ENCODE measurements around the gene TSC22D2.

Gene TSC22D2

GRCh38 chr3:150371741-150372254 is 36.3 kb upstream of the TSC22D2 start:
- no peaks in the 10 kb centered on the region for H4K20me1 ChIP-seq (ENCODE audit: low read depth, low read length)
- H3K79me2 ChIP-seq (ENCODE audit: insufficient read depth, low read length) = no peaks in the 10 kb centered on the region
- H3K4me3 ChIP-seq (ENCODE audit: insufficient read depth, low read length, poor library complexity, severe bottlenecking) = no peak overlapping the region
- no peaks in the 10 kb centered on the region for H3K36me3 ChIP-seq (ENCODE audit: low read length)
- H3K9ac ChIP-seq (ENCODE audit: low read length) = no peak overlapping the region
- H3K27ac ChIP-seq (ENCODE audit: low read depth, low read length) = no peak overlapping the region
- H3F3A ChIP-seq (ENCODE audit: insufficient read depth) = no peaks in the 10 kb centered on the region
- no peak for TF ChIP-seq EZH2phosphoT487 (conservative IDR thresholded peaks at IDR 0.05; ENCODE audit: low read length)
- TF ChIP-seq CTCF (IDR thresholded peaks at IDR 0.05; ENCODE audit: insufficient read depth, low read length, poor library complexity, severe bottlenecking) = no peak
- H3K4me2 ChIP-seq (ENCODE audit: low read depth, low read length, poor library complexity, severe bottlenecking) = no peak overlapping the region
- H3K9me3 ChIP-seq (ENCODE audit: insufficient read depth, low read length) = no peaks in the 10 kb centered on the region
- H3K9me2 ChIP-seq (replicated peaks; ENCODE audit: insufficient read depth, low read length) = no peaks in the 10 kb centered on the region
- H3K27me3 ChIP-seq (ENCODE audit: low read length) = no peaks in the 10 kb centered on the region
- H2AFZ ChIP-seq (ENCODE audit: low read depth, low read length, severe bottlenecking) = no peak overlapping the region

- no peak overlapping the region for H3K4me3 ChIP-seq (ENCODE audit: insufficient read depth, low read length, poor library complexity, severe bottlenecking)
- H3K9me3 ChIP-seq (ENCODE audit: insufficient read depth, low read length) = no peaks in the 10 kb centered on the region
- TF ChIP-seq CTCF (IDR thresholded peaks at IDR 0.05; ENCODE audit: insufficient read depth, low read length, poor library complexity, severe bottlenecking) = no peak
- TF ChIP-seq EZH2phosphoT487 (conservative IDR thresholded peaks at IDR 0.05; ENCODE audit: low read length) = no peak
- no peak overlapping the region for H2AFZ ChIP-seq (ENCODE audit: low read depth, low read length, severe bottlenecking)
- no peak overlapping the region for H3K9ac ChIP-seq (ENCODE audit: low read length)
- H3K36me3 ChIP-seq (ENCODE audit: low read length) = no peaks in the 10 kb centered on the region
- H3K4me2 ChIP-seq (ENCODE audit: low read depth, low read length, poor library complexity, severe bottlenecking) = no peak overlapping the region
- no peaks in the 10 kb centered on the region for H3K9me2 ChIP-seq (replicated peaks; ENCODE audit: insufficient read depth, low read length)
- no peaks in the 10 kb centered on the region for H3K79me2 ChIP-seq (ENCODE audit: insufficient read depth, low read length)
- H3K27me3 ChIP-seq (ENCODE audit: low read length) = no peaks in the 10 kb centered on the region
- no peaks in the 10 kb centered on the region for H4K20me1 ChIP-seq (ENCODE audit: low read depth, low read length)
- no peaks in the 10 kb centered on the region for H3F3A ChIP-seq (ENCODE audit: insufficient read depth)
- no peak overlapping the region for H3K27ac ChIP-seq (ENCODE audit: low read depth, low read length)
Observed at GRCh38 chr3:150372320-150372719, 35.8 kb upstream of the TSC22D2 start.

GRCh38 chr3:150372722-150373121 is 35.4 kb upstream of the TSC22D2 start:
- H3K4me2 ChIP-seq (ENCODE audit: low read depth, low read length, poor library complexity, severe bottlenecking) = no peak overlapping the region

More at GRCh38 chr3:150372722-150373121, 35.4 kb upstream of the TSC22D2 start:
- TF ChIP-seq EZH2phosphoT487 (conservative IDR thresholded peaks at IDR 0.05; ENCODE audit: low read length) (no peak), CTCF (IDR thresholded peaks at IDR 0.05; ENCODE audit: insufficient read depth, low read length, poor library complexity, severe bottlenecking) (no peak)
- H3K9me3 ChIP-seq (ENCODE audit: insufficient read depth, low read length) = no peaks in the 10 kb centered on the region
- no peaks in the 10 kb centered on the region for H4K20me1 ChIP-seq (ENCODE audit: low read depth, low read length)
- H3K79me2 ChIP-seq (ENCODE audit: insufficient read depth, low read length) = no peaks in the 10 kb centered on the region
- H3K36me3 ChIP-seq (ENCODE audit: low read length) = no peaks in the 10 kb centered on the region
- H3F3A ChIP-seq (ENCODE audit: insufficient read depth) = no peaks in the 10 kb centered on the region
- no peak overlapping the region for H2AFZ ChIP-seq (ENCODE audit: low read depth, low read length, severe bottlenecking)
- H3K27me3 ChIP-seq (ENCODE audit: low read length) = no peaks in the 10 kb centered on the region
- H3K4me3 ChIP-seq (ENCODE audit: insufficient read depth, low read length, poor library complexity, severe bottlenecking) = no peak overlapping the region
- no peak overlapping the region for H3K9ac ChIP-seq (ENCODE audit: low read length)
- H3K27ac ChIP-seq (ENCODE audit: low read depth, low read length) = no peak overlapping the region
- no peaks in the 10 kb centered on the region for H3K9me2 ChIP-seq (replicated peaks; ENCODE audit: insufficient read depth, low read length)
